ENCODE results near the gene NFIA.

DNA sequence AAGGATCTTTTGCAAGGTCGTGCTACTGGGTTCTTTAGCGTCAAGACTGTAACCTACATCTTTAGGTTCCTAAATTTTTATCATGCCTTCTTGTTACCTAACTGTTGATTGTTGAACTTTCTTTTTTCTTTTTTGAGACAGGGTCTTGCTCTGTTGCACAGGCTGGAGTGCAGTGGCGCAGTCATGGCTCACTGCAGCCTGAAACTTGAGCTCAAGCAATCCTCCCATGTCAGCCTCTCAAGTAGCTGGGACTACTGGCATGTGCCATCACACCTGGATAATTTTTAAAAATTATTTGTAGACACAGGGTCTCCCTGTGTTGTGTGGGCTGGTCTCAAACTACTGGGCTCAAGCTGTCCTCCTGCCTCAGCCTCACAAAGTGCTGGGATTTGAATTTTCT lies 52.9 kb downstream of the NFIA start:
- TF ChIP-seq, protein P1, sequence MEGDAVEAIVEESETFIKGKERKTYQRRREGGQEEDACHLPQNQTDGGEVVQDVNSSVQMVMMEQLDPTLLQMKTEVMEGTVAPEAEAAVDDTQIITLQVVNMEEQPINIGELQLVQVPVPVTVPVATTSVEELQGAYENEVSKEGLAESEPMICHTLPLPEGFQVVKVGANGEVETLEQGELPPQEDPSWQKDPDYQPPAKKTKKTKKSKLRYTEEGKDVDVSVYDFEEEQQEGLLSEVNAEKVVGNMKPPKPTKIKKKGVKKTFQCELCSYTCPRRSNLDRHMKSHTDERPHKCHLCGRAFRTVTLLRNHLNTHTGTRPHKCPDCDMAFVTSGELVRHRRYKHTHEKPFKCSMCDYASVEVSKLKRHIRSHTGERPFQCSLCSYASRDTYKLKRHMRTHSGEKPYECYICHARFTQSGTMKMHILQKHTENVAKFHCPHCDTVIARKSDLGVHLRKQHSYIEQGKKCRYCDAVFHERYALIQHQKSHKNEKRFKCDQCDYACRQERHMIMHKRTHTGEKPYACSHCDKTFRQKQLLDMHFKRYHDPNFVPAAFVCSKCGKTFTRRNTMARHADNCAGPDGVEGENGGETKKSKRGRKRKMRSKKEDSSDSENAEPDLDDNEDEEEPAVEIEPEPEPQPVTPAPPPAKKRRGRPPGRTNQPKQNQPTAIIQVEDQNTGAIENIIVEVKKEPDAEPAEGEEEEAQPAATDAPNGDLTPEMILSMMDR (conservative IDR thresholded peaks at IDR 0.05; ENCODE audit: low read depth, low read length): no peak
- no peak for TF ChIP-seq EZH2 (IDR thresholded peaks at IDR 0.05; ENCODE audit: borderline replicate concordance, low read depth, low read length, poor library complexity, severe bottlenecking)
